Erythroblast (primary cell): ENCODE data around the gene DYRK1B.

Experiments used
- DNase-seq, 2 experiments: peaks; one replicate each; lab custom pipeline; 2025; lab: John Stamatoyannopoulos, UW
- GATA1 ChIP-seq: IDR thresholded peaks from 2 replicates; pipeline ENCODE4 v1.6.1; 2011; ENCODE audit warnings: low read depth, mild to moderate bottlenecking, control low read depth, low read length, moderate library complexity
- POLR2A ChIP-seq: IDR thresholded peaks from 2 replicates; pipeline ENCODE4 v1.6.1; 2011; ENCODE audit warnings: mild to moderate bottlenecking, low read length

DYRK1B gene

GRCh38 chr19:39845584-39845932 lies 11.6 kb upstream of the DYRK1B start:
- peak; percentile 50 to 54 for DNase-seq
- no peak for TF ChIP-seq POLR2A
- TF ChIP-seq GATA1: no peak

GRCh38 chr19:39845172-39845571 lies 11.2 kb upstream of the DYRK1B start:
- TF ChIP-seq POLR2A (no peak), GATA1 (no peak)
- no peak for DNase-seq

GRCh38 chr19:39843919-39844793 lies 10.2 kb upstream of the DYRK1B start:
- TF ChIP-seq GATA1: no peak
- no peak for TF ChIP-seq POLR2A

GRCh38 chr19:39842693-39843435 lies 8.9 kb upstream of the DYRK1B start:
- no peak for DNase-seq
- TF ChIP-seq POLR2A (no peak), GATA1 (no peak)

More at GRCh38 chr19:39843919-39844793, 10.2 kb upstream of the DYRK1B start:
- peak; percentile 60 to 74 for DNase-seq

GRCh38 chr19:39841041-39841440 lies 7.1 kb upstream of the DYRK1B start:
- TF ChIP-seq POLR2A: no peak
- TF ChIP-seq GATA1: no peak
- DNase-seq: no peak

- no peak for TF ChIP-seq GATA1
- TF ChIP-seq POLR2A: no peak
- DNase-seq: no peak
Measured at GRCh38 chr19:39840492-39840891, 6.5 kb upstream of the DYRK1B start.

GRCh38 chr19:39839678-39840327 lies 5.8 kb upstream of the DYRK1B start:
- DNase-seq: no peak
- TF ChIP-seq POLR2A (no peak), GATA1 (no peak)

GRCh38 chr19:39838569-39838968 lies 4.6 kb upstream of the DYRK1B start:
- TF ChIP-seq POLR2A (no peak), GATA1 (no peak)

GRCh38 chr19:39837978-39838377 lies 4.0 kb upstream of the DYRK1B start:
- no peak for DNase-seq

More at GRCh38 chr19:39838569-39838968, 4.6 kb upstream of the DYRK1B start:
- DNase-seq: no peak

GRCh38 chr19:39834287-39834841 lies 402 bp upstream of the DYRK1B start:
- TF ChIP-seq GATA1 (no peak), POLR2A (no peak)
- DNase-seq: no peak

More at GRCh38 chr19:39837978-39838377, 4.0 kb upstream of the DYRK1B start:
- TF ChIP-seq GATA1: no peak
- TF ChIP-seq POLR2A: no peak

- TF ChIP-seq GATA1 (no peak), POLR2A (no peak)
- no peak for DNase-seq
Measured at GRCh38 chr19:39833160-39833463, 850 bp downstream of the DYRK1B start.

- no peak for DNase-seq
Measured at GRCh38 chr19:39832341-39833083, 1.4 kb downstream of the DYRK1B start.

GRCh38 chr19:39831679-39832078 lies 2.3 kb downstream of the DYRK1B start:
- DNase-seq: no peak
- no peak for TF ChIP-seq POLR2A
- TF ChIP-seq GATA1: no peak

More at GRCh38 chr19:39832341-39833083, 1.4 kb downstream of the DYRK1B start:
- no peak for TF ChIP-seq POLR2A
- no peak for TF ChIP-seq GATA1
